ACC112 (cell line): ENCODE measurements around the gene CAMTA2.

Experiments used
- H2AFZ ChIP-seq: fragments of 200-600 bp; sonication (generic); one replicate; pipeline ENCODE4 v1.6.0; 2017; ENCODE audit warnings: antibody characterized with exemption, low read length; ENCODE audit not compliant: unreplicated experiment
- H3K27ac ChIP-seq: fragments of 200-600 bp; sonication (generic); 2 replicates; pipeline ENCODE4 v1.5.1; 2014; ENCODE audit warnings: low read depth, mild to moderate bottlenecking, antibody characterized with exemption, low read length, moderate library complexity
- H3K27me3 ChIP-seq: fragments of 200-600 bp; sonication (generic); 2 replicates; pipeline ENCODE4 v1.6.1; 2014; ENCODE audit warnings: mild to moderate bottlenecking, antibody characterized with exemption, low read length, moderate library complexity, mixed read lengths; ENCODE audit not compliant: insufficient read depth
- H3K36me3 ChIP-seq: fragments of 200-600 bp; sonication (generic); 2 replicates; pipeline ENCODE4 v1.6.1; 2016; ENCODE audit warnings: mild to moderate bottlenecking, antibody characterized with exemption, low read length, moderate library complexity, mixed read lengths; ENCODE audit not compliant: insufficient read depth
- H3K4me1 ChIP-seq: fragments of 200-600 bp; sonication (generic); one replicate; pipeline ENCODE4 v1.6.1; 2016; ENCODE audit warnings: low read length, mixed read lengths; ENCODE audit not compliant: insufficient read depth, unreplicated experiment, control insufficient read depth
- H3K4me3 ChIP-seq: fragments of 200-600 bp; sonication (generic); 2 replicates; pipeline ENCODE4 v1.5.1; 2014; ENCODE audit warnings: mild to moderate bottlenecking, low read depth, low read length
- H3K79me2 ChIP-seq: fragments of 200-600 bp; sonication (generic); one replicate; pipeline ENCODE4 v1.6.0; 2016; ENCODE audit warnings: low read length; ENCODE audit not compliant: control insufficient read depth, unreplicated experiment, insufficient read depth

Gene CAMTA2

GRCh38 chr17:5024604-5025003 lies 37.1 kb upstream of the CAMTA2 start:
- H3K27me3 ChIP-seq = no peaks in the 10 kb centered on the region
- H3K27ac ChIP-seq = no peak overlapping the region
- no peaks in the 10 kb centered on the region for H3K4me1 ChIP-seq
- no peak overlapping the region for H2AFZ ChIP-seq
- no peaks in the 10 kb centered on the region for H3K79me2 ChIP-seq
- no peak overlapping the region for H3K4me3 ChIP-seq
- no peaks in the 10 kb centered on the region for H3K36me3 ChIP-seq

GRCh38 chr17:5023588-5024147 lies 36.2 kb upstream of the CAMTA2 start:
- Histone ChIP-seq H3K36me3 (peaks cover 6% of the 10 kb centered on the region), H3K27me3 (no peaks in the 10 kb centered on the region), H3K79me2 (no peaks in the 10 kb centered on the region), H3K4me1 (no peaks in the 10 kb centered on the region), H3K4me3 (no peak overlapping the region), H3K27ac (no peak overlapping the region), H2AFZ (no peak overlapping the region)

GRCh38 chr17:5022171-5022711 lies 34.8 kb upstream of the CAMTA2 start:
- no peaks in the 10 kb centered on the region for H3K79me2 ChIP-seq
- peaks cover 6% of the 10 kb centered on the region for H3K36me3 ChIP-seq
- no peaks in the 10 kb centered on the region for H3K4me1 ChIP-seq
- no peak overlapping the region for H3K27ac ChIP-seq
- no peaks in the 10 kb centered on the region for H3K27me3 ChIP-seq
- no peak overlapping the region for H3K4me3 ChIP-seq
- H2AFZ ChIP-seq = no peak overlapping the region

GRCh38 chr17:5020502-5021023 lies 33.1 kb upstream of the CAMTA2 start:
- Histone ChIP-seq H3K27me3 (no peaks in the 10 kb centered on the region), H3K79me2 (no peaks in the 10 kb centered on the region), H3K27ac (no peak overlapping the region), H3K4me1 (no peaks in the 10 kb centered on the region), H2AFZ (no peak overlapping the region), H3K36me3 (peaks cover 6% of the 10 kb centered on the region), H3K4me3 (no peak overlapping the region)

- Histone ChIP-seq H3K79me2 (no peaks in the 10 kb centered on the region), H3K27ac (no peak overlapping the region)
Measured at GRCh38 chr17:5019475-5019956, 32.0 kb upstream of the CAMTA2 start.

GRCh38 chr17:5014357-5014756 lies 26.9 kb upstream of the CAMTA2 start:
- H3K36me3 ChIP-seq = peaks cover 23% of the 10 kb centered on the region
- no peak overlapping the region for H3K4me3 ChIP-seq
- no peaks in the 10 kb centered on the region for H3K27me3 ChIP-seq
- no peaks in the 10 kb centered on the region for H3K79me2 ChIP-seq
- no peak overlapping the region for H2AFZ ChIP-seq
- no peak overlapping the region for H3K27ac ChIP-seq
- peaks cover 11% of the 10 kb centered on the region for H3K4me1 ChIP-seq

More at GRCh38 chr17:5019475-5019956, 32.0 kb upstream of the CAMTA2 start:
- Histone ChIP-seq H3K4me3 (no peak overlapping the region), H2AFZ (no peak overlapping the region), H3K27me3 (no peaks in the 10 kb centered on the region), H3K36me3 (peaks cover 9% of the 10 kb centered on the region), H3K4me1 (no peaks in the 10 kb centered on the region)

GRCh38 chr17:5011928-5012327 lies 24.5 kb upstream of the CAMTA2 start:
- H3K79me2 ChIP-seq = no peaks in the 10 kb centered on the region
- H3K27me3 ChIP-seq = no peaks in the 10 kb centered on the region
- peak overlapping the region; percentile 16; the same call in 1 of the 2 replicates for H3K4me3 ChIP-seq
- peak overlapping the region; percentile 63 for H3K27ac ChIP-seq
- H3K4me1 ChIP-seq = peaks cover 11% of the 10 kb centered on the region
- peaks cover 31% of the 10 kb centered on the region; the same call in 1 of the 2 replicates for H3K36me3 ChIP-seq
- no peak overlapping the region for H2AFZ ChIP-seq

GRCh38 chr17:5003214-5003867 lies 15.9 kb upstream of the CAMTA2 start:
- no peak overlapping the region for H3K27ac ChIP-seq
- no peak overlapping the region for H3K4me3 ChIP-seq
- no peaks in the 10 kb centered on the region for H3K27me3 ChIP-seq
- H2AFZ ChIP-seq = no peak overlapping the region
- H3K4me1 ChIP-seq = peaks cover 15% of the 10 kb centered on the region
- H3K36me3 ChIP-seq = peaks cover 46% of the 10 kb centered on the region
- H3K79me2 ChIP-seq = peaks cover 33% of the 10 kb centered on the region

GRCh38 chr17:5002121-5002788 lies 14.8 kb upstream of the CAMTA2 start:
- peaks cover 15% of the 10 kb centered on the region for H3K4me1 ChIP-seq
- H3K27ac ChIP-seq = no peak overlapping the region
- no peak overlapping the region for H2AFZ ChIP-seq
- H3K27me3 ChIP-seq = no peaks in the 10 kb centered on the region
- H3K36me3 ChIP-seq = peaks cover 42% of the 10 kb centered on the region
- peaks cover 38% of the 10 kb centered on the region for H3K79me2 ChIP-seq
- no peak overlapping the region for H3K4me3 ChIP-seq

GRCh38 chr17:5000237-5000639 lies 12.8 kb upstream of the CAMTA2 start:
- Histone ChIP-seq H3K27me3 (no peaks in the 10 kb centered on the region), H3K79me2 (peaks cover 38% of the 10 kb centered on the region), H3K4me1 (peaks cover 19% of the 10 kb centered on the region), H3K4me3 (peak overlapping the region; percentile 21; the same call in 1 of the 2 replicates), H2AFZ (no peak overlapping the region), H3K27ac (no peak overlapping the region), H3K36me3 (peaks cover 35% of the 10 kb centered on the region)
